ENCODE data around the gene LRP1B.

Gene LRP1B

GRCh38 chr2:141513853-141514252 lies 617.0 kb downstream of the LRP1B start:
- DNase-seq (ENCODE audit: low read depth) = no peak

- DNase-seq (ENCODE audit: low read depth) = no peak
These were observed 621.8 kb downstream of the LRP1B start for GRCh38 chr2:141508806-141509595.

- no peak for DNase-seq (ENCODE audit: low read depth)
These were observed 622.6 kb downstream of the LRP1B start for GRCh38 chr2:141508086-141508752.

- no peak for DNase-seq (ENCODE audit: low read depth)
These were observed 624.7 kb downstream of the LRP1B start for GRCh38 chr2:141506135-141506534.

- DNase-seq (ENCODE audit: low read depth) = no peak
These were observed 629.1 kb downstream of the LRP1B start for GRCh38 chr2:141501752-141502151.

GRCh38 chr2:141499123-141499522 lies 631.7 kb downstream of the LRP1B start:
- no peak for DNase-seq (ENCODE audit: low read depth)

- peak; percentile 52 for DNase-seq (ENCODE audit: low read depth)
These were observed 632.3 kb downstream of the LRP1B start for GRCh38 chr2:141498561-141498960.

GRCh38 chr2:141497272-141497671 lies 633.5 kb downstream of the LRP1B start:
- no peak for DNase-seq (ENCODE audit: low read depth)

GRCh38 chr2:141496810-141497209 lies 634.0 kb downstream of the LRP1B start:
- peak; percentile 14 for DNase-seq (ENCODE audit: low read depth)

- DNase-seq (ENCODE audit: low read depth) = no peak
These were observed 636.9 kb downstream of the LRP1B start for GRCh38 chr2:141493936-141494335.

GRCh38 chr2:141492816-141493215 lies 638.0 kb downstream of the LRP1B start:
- no peak for DNase-seq (ENCODE audit: low read depth)

- DNase-seq (ENCODE audit: low read depth) = no peak
These were observed 639.9 kb downstream of the LRP1B start for GRCh38 chr2:141490886-141491285.

GRCh38 chr2:141482697-141483096 lies 648.1 kb downstream of the LRP1B start:
- DNase-seq (ENCODE audit: low read depth) = no peak

- no peak for DNase-seq (ENCODE audit: low read depth)
These were observed 655.0 kb downstream of the LRP1B start for GRCh38 chr2:141475801-141476200.

GRCh38 chr2:141468761-141469160 lies 662.1 kb downstream of the LRP1B start:
- no peak for DNase-seq (ENCODE audit: low read depth)

- DNase-seq (ENCODE audit: low read depth) = no peak
These were observed 663.5 kb downstream of the LRP1B start for GRCh38 chr2:141467331-141467730.

- no peak for DNase-seq (ENCODE audit: low read depth)
These were observed 665.8 kb downstream of the LRP1B start for GRCh38 chr2:141464995-141465394.

- DNase-seq (ENCODE audit: low read depth) = no peak
These were observed 672.5 kb downstream of the LRP1B start for GRCh38 chr2:141458351-141458750.

GRCh38 chr2:141455877-141456276 lies 674.9 kb downstream of the LRP1B start:
- no peak for DNase-seq (ENCODE audit: low read depth)

GRCh38 chr2:141455211-141455826 lies 675.5 kb downstream of the LRP1B start:
- DNase-seq (ENCODE audit: low read depth) = peak; percentile 4

- no peak for DNase-seq (ENCODE audit: low read depth)
These were observed 690.7 kb downstream of the LRP1B start for GRCh38 chr2:141440072-141440635.

- peak; percentile 24 for DNase-seq (ENCODE audit: low read depth)
These were observed 691.3 kb downstream of the LRP1B start for GRCh38 chr2:141439524-141439923.

- no peak for DNase-seq (ENCODE audit: low read depth)
These were observed 692.3 kb downstream of the LRP1B start for GRCh38 chr2:141438536-141438935.

Measured in amniotic epithelial cell (primary cell).